ENCODE results near the gene ATP1A1. TPM values are rescaled to one million over a fixed set of nuclear protein-coding genes. Genes with fewer than 3 reads are reported as not detected.

The ATP1A1 gene
- total and polyA plus RNA-seq, 2 experiments from 2014 or later, result 117 to 202 TPM

GRCh38 chr1:116328671-116329070 lies 44.4 kb upstream of the ATP1A1 start:
- Histone ChIP-seq H3K27ac (ENCODE audit: low read depth) (no peak overlapping the region), H3K9me2 (ENCODE audit: insufficient read depth) (no peaks in the 10 kb centered on the region), H3K4me2 (no peak overlapping the region), H3K4me3 (no peak overlapping the region), H3K4me1 (ENCODE audit: insufficient read depth) (no peaks in the 10 kb centered on the region), H3F3A (replicated peaks; ENCODE audit: low read depth) (no peaks in the 10 kb centered on the region), H2AFZ (no peak overlapping the region), H3K79me2 (replicated peaks; ENCODE audit: insufficient read depth) (no peaks in the 10 kb centered on the region), H4K20me1 (replicated peaks; ENCODE audit: insufficient read depth) (no peaks in the 10 kb centered on the region), H3K27me3 (ENCODE audit: insufficient read depth) (no peaks in the 10 kb centered on the region), H3K36me3 (ENCODE audit: insufficient read depth) (no peaks in the 10 kb centered on the region)
- no peak for ATAC-seq
- no peak for TF ChIP-seq ETS1 (IDR thresholded peaks at IDR 0.05)
- TF ChIP-seq REST (IDR thresholded peaks at IDR 0.05; ENCODE audit: unreplicated experiment), result no peak
- no peak for TF ChIP-seq CREB1 (CRISPR knock-in tag; IDR thresholded peaks at IDR 0.05; ENCODE audit: low read depth)
- no peak for TF ChIP-seq NANOG (IDR thresholded peaks at IDR 0.05; ENCODE audit: borderline replicate concordance)
- TF ChIP-seq ZNF462 (CRISPR knock-in tag; IDR thresholded peaks at IDR 0.05), result no peak
- H3K36me3 Mint-ChIP-seq (ENCODE audit: low read depth), result no peaks in the 10 kb centered on the region
- peaks cover 5% of the 10 kb centered on the region; the same call in 1 of the 3 replicates for H3K4me1 Mint-ChIP-seq
- no peak overlapping the region for H3K4me3 Mint-ChIP-seq
- no peak overlapping the region for H3K27ac Mint-ChIP-seq
- no peak for DNase-seq (ENCODE audit: low spot score)
- no peaks in the 10 kb centered on the region for H3K27me3 Mint-ChIP-seq (ENCODE audit: insufficient read depth, low read depth, poor library complexity)
- H3K9me3 Mint-ChIP-seq, result no peaks in the 10 kb centered on the region
